A673 (cell line): ENCODE data around the gene CYP4B1.

Source experiments
- CTCF ChIP-seq: fragments of 300-800, 200-600 bp; sonication (generic); conservative IDR thresholded peaks from 2 replicates; pipeline ENCODE4 v1.5.1; 2017; ENCODE audit warnings: low read depth, mild to moderate bottlenecking, antibody characterized with exemption, low read length, moderate library complexity, mixed read lengths
- EZH2 ChIP-seq: fragments of 200-600 bp; sonication (generic); IDR thresholded peaks from 2 replicates; pipeline ENCODE4 v1.6.1; 2017; ENCODE audit warnings: borderline replicate concordance, low read depth, mild to moderate bottlenecking, mixed read lengths, antibody characterized with exemption, low read length; ENCODE audit not compliant: poor library complexity, severe bottlenecking

- no peak for TF ChIP-seq CTCF
- TF ChIP-seq EZH2: no peak
Measured at GRCh38 chr1:46770541-46770940, 28.3 kb upstream of the CYP4B1 start.
